ENCODE data around the gene PLEKHH3.

The PLEKHH3 gene

GRCh38 chr17:42686520-42687128 is 9.8 kb upstream of the PLEKHH3 start:
- DNase-seq = no peak

- no peak for DNase-seq
These were observed 9.0 kb upstream of the PLEKHH3 start for GRCh38 chr17:42685831-42686230.

GRCh38 chr17:42684929-42685556 is 8.2 kb upstream of the PLEKHH3 start:
- DNase-seq = no peak

- DNase-seq = no peak
These were observed 6.7 kb upstream of the PLEKHH3 start for GRCh38 chr17:42683407-42684034.

- DNase-seq = peak in 1 of 5 donors; percentile 40
These were observed 6.1 kb upstream of the PLEKHH3 start for GRCh38 chr17:42682722-42683403.

GRCh38 chr17:42681976-42682721 is 5.4 kb upstream of the PLEKHH3 start, which contains the start of gene CNTNAP1:
TSS of gene CNTNAP1 (plus strand) at chr17:42682531. CDS start at chr17:42682830, 299 bp downstream.
- DNase-seq = no peak

- DNase-seq = no peak
These were observed 3.6 kb upstream of the PLEKHH3 start for GRCh38 chr17:42680331-42680808.

GRCh38 chr17:42679492-42680330 is 2.9 kb upstream of the PLEKHH3 start:
- DNase-seq = peak; percentile 43 to 87 (median 65)

GRCh38 chr17:42678951-42679491 is 2.2 kb upstream of the PLEKHH3 start:
- DNase-seq = peak in 1 of 5 donors; percentile 71

- DNase-seq = peak; percentile 30 to 79 (median 53)
These were observed 1.4 kb upstream of the PLEKHH3 start for GRCh38 chr17:42677921-42678781.

- peak; percentile 91 to 100 (median 96) for DNase-seq
These were observed 441 bp upstream of the PLEKHH3 start for GRCh38 chr17:42677012-42677857.

GRCh38 chr17:42675965-42676423 is 800 bp downstream of the PLEKHH3 start:
- DNase-seq = no peak

- DNase-seq = no peak
These were observed 1.3 kb downstream of the PLEKHH3 start for GRCh38 chr17:42675348-42675964.

- no peak for DNase-seq
These were observed 1.9 kb downstream of the PLEKHH3 start for GRCh38 chr17:42674755-42675347.

GRCh38 chr17:42673885-42674754 is 2.7 kb downstream of the PLEKHH3 start:
- no peak for DNase-seq

- no peak for DNase-seq
These were observed 3.4 kb downstream of the PLEKHH3 start for GRCh38 chr17:42673266-42673884.

- no peak for DNase-seq
These were observed 4.8 kb downstream of the PLEKHH3 start for GRCh38 chr17:42672038-42672437.

All from T-helper 1 cell (primary cell).